ENCODE measurements around the gene HSD17B4.

- TF ChIP-seq, protein P1, sequence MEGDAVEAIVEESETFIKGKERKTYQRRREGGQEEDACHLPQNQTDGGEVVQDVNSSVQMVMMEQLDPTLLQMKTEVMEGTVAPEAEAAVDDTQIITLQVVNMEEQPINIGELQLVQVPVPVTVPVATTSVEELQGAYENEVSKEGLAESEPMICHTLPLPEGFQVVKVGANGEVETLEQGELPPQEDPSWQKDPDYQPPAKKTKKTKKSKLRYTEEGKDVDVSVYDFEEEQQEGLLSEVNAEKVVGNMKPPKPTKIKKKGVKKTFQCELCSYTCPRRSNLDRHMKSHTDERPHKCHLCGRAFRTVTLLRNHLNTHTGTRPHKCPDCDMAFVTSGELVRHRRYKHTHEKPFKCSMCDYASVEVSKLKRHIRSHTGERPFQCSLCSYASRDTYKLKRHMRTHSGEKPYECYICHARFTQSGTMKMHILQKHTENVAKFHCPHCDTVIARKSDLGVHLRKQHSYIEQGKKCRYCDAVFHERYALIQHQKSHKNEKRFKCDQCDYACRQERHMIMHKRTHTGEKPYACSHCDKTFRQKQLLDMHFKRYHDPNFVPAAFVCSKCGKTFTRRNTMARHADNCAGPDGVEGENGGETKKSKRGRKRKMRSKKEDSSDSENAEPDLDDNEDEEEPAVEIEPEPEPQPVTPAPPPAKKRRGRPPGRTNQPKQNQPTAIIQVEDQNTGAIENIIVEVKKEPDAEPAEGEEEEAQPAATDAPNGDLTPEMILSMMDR (IDR thresholded peaks at IDR 0.05; ENCODE audit: low read length) = peak; percentile 94
- no peak for TF ChIP-seq EZH2 (IDR thresholded peaks at IDR 0.05; ENCODE audit: borderline replicate concordance, low read length)
Measured at GRCh38 chr5:119435436-119436132, 16.7 kb upstream of the HSD17B4 start.

Data from OCI-LY1 (cell line).